ENCODE measurements around the gene ALG2. TPM values are rescaled to one million over a fixed set of nuclear protein-coding genes. Genes with fewer than 3 reads are reported as not detected.
"Not testable (repeated sequence)": the region's sequence is repeated elsewhere in the genome, so short reads cannot be mapped to it uniquely, and the experiment has no call there.

The ALG2 gene
- total RNA-seq, 4 donors from 2014 or later, result 21.9 to 32.3 (median 25.4) TPM

DNA sequence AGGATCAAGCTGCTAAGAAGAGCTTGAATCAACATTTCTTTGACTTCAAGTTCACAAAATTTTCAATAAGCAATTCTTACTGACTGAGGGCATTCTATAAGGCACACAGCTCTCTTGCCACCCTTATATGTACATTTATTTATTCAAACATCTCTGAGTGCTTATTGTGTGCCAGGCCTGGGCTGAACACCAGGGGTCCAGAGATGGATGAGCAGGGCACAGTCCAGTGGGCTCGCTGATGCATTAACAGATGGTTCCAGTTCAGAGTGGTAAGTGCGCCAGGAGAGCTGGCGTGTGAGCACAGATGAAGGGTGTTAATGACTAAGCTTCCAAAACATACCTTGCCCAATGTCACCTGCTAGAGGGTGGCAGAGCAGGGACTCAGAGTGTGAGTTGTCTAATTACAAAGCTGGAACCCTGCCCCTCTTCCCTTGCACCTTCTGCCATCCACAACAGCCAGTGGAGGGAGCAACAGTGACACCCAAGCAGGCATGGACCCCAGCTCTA, 24.6 kb downstream of the ALG2 start:
- no peak for ATAC-seq
- Histone ChIP-seq H3K27ac (no peak overlapping the region), H3K4me1 (no peaks in the 10 kb centered on the region), H3K27me3 (no peaks in the 10 kb centered on the region), H3K36me3 (no peaks in the 10 kb centered on the region), H3K4me3 (no peak overlapping the region), H3K9me3 (no peaks in the 10 kb centered on the region)
- no peak for TF ChIP-seq POLR2AphosphoS5 (IDR thresholded peaks at IDR 0.05)
- no peak for TF ChIP-seq POLR2A (IDR thresholded peaks at IDR 0.05)
- no peak for TF ChIP-seq EP300 (IDR thresholded peaks at IDR 0.05)
- TF ChIP-seq, protein P1, sequence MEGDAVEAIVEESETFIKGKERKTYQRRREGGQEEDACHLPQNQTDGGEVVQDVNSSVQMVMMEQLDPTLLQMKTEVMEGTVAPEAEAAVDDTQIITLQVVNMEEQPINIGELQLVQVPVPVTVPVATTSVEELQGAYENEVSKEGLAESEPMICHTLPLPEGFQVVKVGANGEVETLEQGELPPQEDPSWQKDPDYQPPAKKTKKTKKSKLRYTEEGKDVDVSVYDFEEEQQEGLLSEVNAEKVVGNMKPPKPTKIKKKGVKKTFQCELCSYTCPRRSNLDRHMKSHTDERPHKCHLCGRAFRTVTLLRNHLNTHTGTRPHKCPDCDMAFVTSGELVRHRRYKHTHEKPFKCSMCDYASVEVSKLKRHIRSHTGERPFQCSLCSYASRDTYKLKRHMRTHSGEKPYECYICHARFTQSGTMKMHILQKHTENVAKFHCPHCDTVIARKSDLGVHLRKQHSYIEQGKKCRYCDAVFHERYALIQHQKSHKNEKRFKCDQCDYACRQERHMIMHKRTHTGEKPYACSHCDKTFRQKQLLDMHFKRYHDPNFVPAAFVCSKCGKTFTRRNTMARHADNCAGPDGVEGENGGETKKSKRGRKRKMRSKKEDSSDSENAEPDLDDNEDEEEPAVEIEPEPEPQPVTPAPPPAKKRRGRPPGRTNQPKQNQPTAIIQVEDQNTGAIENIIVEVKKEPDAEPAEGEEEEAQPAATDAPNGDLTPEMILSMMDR (IDR thresholded peaks at IDR 0.05), result no peak
- 74 to 90% methylated on average over 2 to 3 of the region's 3 CpGs for whole genome bisulfite sequencing, 2 donors (ENCODE audit: low coverage in 1 of 2)

DNA sequence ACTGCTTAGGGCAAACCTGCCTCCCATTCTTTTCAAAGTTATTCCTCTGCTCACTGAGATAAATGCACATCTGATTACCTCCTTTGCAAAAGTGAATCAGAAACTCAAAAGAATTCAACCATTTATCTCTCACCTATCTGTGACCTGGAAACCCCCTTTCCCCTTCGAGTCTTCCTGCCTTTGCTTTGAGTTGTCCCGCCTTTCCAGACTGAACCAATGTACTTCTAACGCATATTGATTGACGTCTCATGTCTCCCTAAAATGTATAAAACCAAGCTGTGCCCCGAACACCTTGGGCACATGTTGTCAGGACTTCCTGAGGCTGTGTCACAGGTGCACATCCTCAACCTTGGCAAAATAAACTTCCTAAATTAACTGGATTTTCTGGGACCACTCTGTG, 25.3 kb downstream of the ALG2 start:
- WGBS, 2 donors (ENCODE audit: low coverage in 1 of 2), result 77 to 86% methylated on average over 5 of the region's 5 CpGs

DNA sequence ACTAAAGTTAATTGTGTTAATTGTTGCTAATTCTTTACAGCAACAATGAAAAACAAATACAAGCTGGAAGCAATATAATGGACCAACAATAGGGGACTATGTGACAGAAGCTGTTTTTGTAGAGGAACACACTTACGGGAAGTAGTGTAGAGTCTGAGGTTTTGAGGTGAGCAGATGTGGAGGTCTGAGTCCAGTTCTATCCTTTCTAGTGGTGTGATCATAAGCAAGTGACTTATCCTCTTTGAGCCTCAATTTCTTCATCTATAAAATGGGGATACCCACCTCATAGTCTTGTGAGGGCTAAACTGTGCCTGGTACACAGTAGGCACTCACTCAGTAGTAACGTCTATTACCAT, 28.3 kb downstream of the ALG2 start:
- no peak overlapping the region for H3K27ac ChIP-seq
- H3K4me1 ChIP-seq, result no peaks in the 10 kb centered on the region
- H3K9me3 ChIP-seq, result no peaks in the 10 kb centered on the region
- TF ChIP-seq, protein P1 (IDR thresholded peaks at IDR 0.05), result no peak
- no peak for TF ChIP-seq EP300 (IDR thresholded peaks at IDR 0.05)
- no peak for TF ChIP-seq POLR2A (IDR thresholded peaks at IDR 0.05)
- no peak for TF ChIP-seq POLR2AphosphoS5 (IDR thresholded peaks at IDR 0.05)
- no peak for ATAC-seq
- 75 to 92% methylated on average over 2 of the region's 2 CpGs for WGBS, 2 donors (ENCODE audit: low coverage in 1 of 2)
- no peaks in the 10 kb centered on the region for H3K36me3 ChIP-seq
- H3K4me3 ChIP-seq, result no peak overlapping the region
- peaks cover 8% of the 10 kb centered on the region for H3K27me3 ChIP-seq

More for the DNA sequence above, 25.3 kb downstream of the ALG2 start:
- ATAC-seq, H3K27me3 ChIP-seq, H3K4me3 ChIP-seq, H3K9me3 ChIP-seq, H3K4me1 ChIP-seq, H3K36me3 ChIP-seq, H3K27ac ChIP-seq: not testable (repeated sequence)

DNA sequence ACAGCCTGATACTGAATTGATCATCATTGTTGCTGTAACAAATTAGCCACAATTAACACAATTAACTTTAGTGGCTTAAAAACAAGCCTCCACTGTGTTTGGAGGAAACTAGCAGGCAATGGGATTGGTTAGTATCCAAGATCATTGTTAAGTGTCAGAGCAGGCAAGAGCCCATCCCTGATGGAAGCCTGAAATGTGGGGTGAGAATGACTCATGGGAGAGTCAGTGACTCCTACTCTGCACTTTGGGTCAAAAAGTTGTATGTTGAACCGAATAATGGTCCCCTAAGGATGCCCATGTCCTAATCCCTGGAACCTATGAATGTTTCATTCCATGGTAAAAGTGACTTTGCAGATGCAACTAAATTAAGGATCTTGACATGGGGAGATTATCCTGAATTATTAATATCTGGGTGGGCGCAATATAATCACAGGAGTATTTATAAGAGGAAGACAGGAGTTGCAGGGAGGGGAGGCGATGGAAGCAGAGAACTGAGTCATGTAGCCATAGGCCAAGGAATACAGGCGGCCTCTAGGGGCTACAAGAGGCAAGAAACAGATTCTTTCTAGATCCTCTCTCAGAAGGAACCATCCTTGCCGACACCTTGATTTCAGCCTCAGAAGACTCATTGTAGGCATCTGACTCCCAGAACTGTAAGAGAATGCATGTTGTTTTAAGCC, 28.8 kb downstream of the ALG2 start:
- H3K36me3 ChIP-seq, result no peaks in the 10 kb centered on the region
- no peaks in the 10 kb centered on the region for H3K9me3 ChIP-seq
- ATAC-seq, result no peak
- TF ChIP-seq POLR2AphosphoS5 (IDR thresholded peaks at IDR 0.05) (no peak), POLR2A (IDR thresholded peaks at IDR 0.05) (no peak), EP300 (IDR thresholded peaks at IDR 0.05) (no peak)
- TF ChIP-seq, protein P1 (IDR thresholded peaks at IDR 0.05), result no peak
- WGBS, 2 donors (ENCODE audit: low coverage in 1 of 2), result 59 to 79% methylated on average over 4 of the region's 5 CpGs
- no peaks in the 10 kb centered on the region for H3K4me1 ChIP-seq
- H3K27ac ChIP-seq, result no peak overlapping the region
- no peak overlapping the region for H3K4me3 ChIP-seq
- H3K27me3 ChIP-seq, result peaks cover 8% of the 10 kb centered on the region

DNA sequence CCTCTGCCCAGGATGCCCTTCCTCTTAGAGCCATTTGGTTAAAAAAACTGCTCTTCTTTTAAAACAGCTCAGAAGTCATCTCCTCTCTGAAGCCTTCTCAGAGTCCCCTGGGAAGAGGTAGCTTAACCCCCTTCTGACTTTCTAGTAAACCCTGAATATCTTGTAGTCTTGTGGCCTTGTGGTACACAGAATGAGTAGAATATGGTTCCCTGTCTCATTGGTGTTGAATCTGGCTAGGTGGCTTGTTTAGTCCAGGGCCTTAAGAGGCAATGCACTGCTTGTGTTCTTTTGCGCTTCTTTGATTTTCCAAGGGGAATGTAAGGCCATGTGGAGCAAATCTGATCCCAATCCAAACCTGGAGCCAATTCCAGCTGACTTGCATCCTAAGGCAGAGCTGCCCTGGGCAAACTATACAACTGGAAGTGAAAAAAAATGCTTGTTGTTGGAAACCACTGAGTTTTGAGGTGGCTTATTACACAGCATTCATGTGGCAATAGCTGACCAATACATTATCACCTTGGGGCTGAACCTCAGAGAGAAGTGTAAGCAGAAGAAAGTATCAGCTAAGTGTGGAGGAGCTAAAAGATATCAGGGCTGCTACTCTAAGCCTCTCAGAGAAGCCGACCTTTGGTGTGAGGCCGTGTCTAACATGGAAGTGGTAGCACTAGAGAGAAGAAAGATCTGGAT, 31.0 kb downstream of the ALG2 start:
- H3K9me3 ChIP-seq, result no peaks in the 10 kb centered on the region
- no peak overlapping the region for H3K27ac ChIP-seq
- no peak overlapping the region for H3K4me3 ChIP-seq
- ATAC-seq, result no peak
- TF ChIP-seq POLR2AphosphoS5 (IDR thresholded peaks at IDR 0.05), result no peak
- TF ChIP-seq EP300 (IDR thresholded peaks at IDR 0.05), result no peak
- TF ChIP-seq POLR2A (IDR thresholded peaks at IDR 0.05), result no peak
- TF ChIP-seq, protein P1 (IDR thresholded peaks at IDR 0.05), result no peak
- WGBS, 2 donors (ENCODE audit: low coverage in 1 of 2), result 94% methylated on average over 2 of the region's 3 CpGs; no CpG with 5 or more reads in 1 of the 2 donors
- H3K36me3 ChIP-seq, result no peaks in the 10 kb centered on the region
- H3K4me1 ChIP-seq, result no peaks in the 10 kb centered on the region
- peaks cover 8% of the 10 kb centered on the region for H3K27me3 ChIP-seq

All from gastroesophageal sphincter (tissue), 4 donors.